Stromal cell of bone marrow (primary cell): ENCODE results near the gene CYB5R3.
A peak's percentile ranks its signal among the peaks of the same experiment; 100 is the strongest.
"Not testable (repeated sequence)": the region's sequence is repeated elsewhere in the genome, so short reads cannot be mapped to it uniquely, and the experiment has no call there.

Experiments
- DNase-seq: peaks from one replicate; pipeline ENCODE4 v3.0.0-alpha.2; 2012; ENCODE audit warnings: low read depth

CYB5R3 gene

GRCh38 chr22:42623301-42623751, 25.9 kb downstream of the CYB5R3 start:
- no peak for DNase-seq

GRCh38 chr22:42622061-42622710, 27.0 kb downstream of the CYB5R3 start:
- DNase-seq = no peak

GRCh38 chr22:42621505-42622002, 27.6 kb downstream of the CYB5R3 start:
- DNase-seq = peak; percentile 72

GRCh38 chr22:42620084-42620483, 29.1 kb downstream of the CYB5R3 start:
- DNase-seq = no peak

GRCh38 chr22:42619261-42620063, 29.7 kb downstream of the CYB5R3 start:
- no peak for DNase-seq

GRCh38 chr22:42617155-42617983, 31.8 kb downstream of the CYB5R3 start:
- no peak for DNase-seq

GRCh38 chr22:42615860-42616175, 33.4 kb downstream of the CYB5R3 start:
- DNase-seq = not testable (repeated sequence)

- peak; percentile 93 for DNase-seq
These were observed 33.9 kb downstream of the CYB5R3 start for GRCh38 chr22:42615092-42615859.

GRCh38 chr22:42614312-42615091, 34.7 kb downstream of the CYB5R3 start, which contains the start of gene POLDIP3:
POLDIP3 (minus strand) TSS chr22:42614883; CDS start chr22:42614857, 26 bp downstream.
- DNase-seq = peak; percentile 95

GRCh38 chr22:42613872-42614301, 35.3 kb downstream of the CYB5R3 start:
- DNase-seq = no peak

GRCh38 chr22:42612336-42612735, 36.9 kb downstream of the CYB5R3 start:
- no peak for DNase-seq

GRCh38 chr22:42611051-42611450, 38.1 kb downstream of the CYB5R3 start:
- no peak for DNase-seq

GRCh38 chr22:42610186-42610585, 39.0 kb downstream of the CYB5R3 start:
- no peak for DNase-seq

GRCh38 chr22:42608823-42609361, 40.3 kb downstream of the CYB5R3 start:
- DNase-seq = peak; percentile 25

- no peak for DNase-seq
These were observed 40.9 kb downstream of the CYB5R3 start for GRCh38 chr22:42608136-42608822.

- not testable (repeated sequence) for DNase-seq
These were observed 41.6 kb downstream of the CYB5R3 start for GRCh38 chr22:42607641-42608040.

- DNase-seq = no peak
These were observed 44.8 kb downstream of the CYB5R3 start for GRCh38 chr22:42604403-42604802.

- DNase-seq = no peak
These were observed 45.8 kb downstream of the CYB5R3 start for GRCh38 chr22:42603427-42603826.

GRCh38 chr22:42602470-42602869, 46.7 kb downstream of the CYB5R3 start:
- no peak for DNase-seq
